HG03060 (cell line): ENCODE results near the gene EXOSC3.

Source experiments
- ATAC-seq: cut with Tn5 transposase; IDR thresholded peaks from one replicate; pipeline ENCODE4 v1.9.1; 2021; ENCODE audit warnings: low read depth, moderate number of reproducible peaks; ENCODE audit not compliant: unreplicated experiment

The EXOSC3 gene

GRCh38 chr9:37739222-37739621 lies 45.6 kb downstream of the EXOSC3 start:
- no peak for ATAC-seq

- ATAC-seq = no peak
Measured at GRCh38 chr9:37732952-37733351, 51.9 kb downstream of the EXOSC3 start.

GRCh38 chr9:37732086-37732741 lies 52.6 kb downstream of the EXOSC3 start:
- no peak for ATAC-seq

- no peak for ATAC-seq
Measured at GRCh38 chr9:37730839-37731238, 54.0 kb downstream of the EXOSC3 start.

- no peak for ATAC-seq
Measured at GRCh38 chr9:37730256-37730655, 54.6 kb downstream of the EXOSC3 start.
